Subcutaneous adipose tissue (tissue), 4 donors: Measurements from ENCODE around the gene PSMB2. TPM values are rescaled to one million over a fixed set of nuclear protein-coding genes. Genes with fewer than 3 reads are reported as not detected.

Experiments
- CTCF ChIP-seq: fragments of 450-650 bp; IDR thresholded peaks from one replicate; pipeline ENCODE4 v1.5.1; 2016; ENCODE audit warnings: low read depth, mild to moderate bottlenecking, control low read depth, antibody characterized with exemption, moderate library complexity
- total RNA-seq, 4 donors: library from RNA; depleted of rRNA; stranded (reverse); fragments of >200 nt; gene quantifications; one replicate each; pipeline ENCODE4 v1.1.0, GENCODE V29; 2016

PSMB2 gene
- 10 to 100 TPM; 26.9 to 42.7 (median 30.0) TPM for total RNA-seq

DNA sequence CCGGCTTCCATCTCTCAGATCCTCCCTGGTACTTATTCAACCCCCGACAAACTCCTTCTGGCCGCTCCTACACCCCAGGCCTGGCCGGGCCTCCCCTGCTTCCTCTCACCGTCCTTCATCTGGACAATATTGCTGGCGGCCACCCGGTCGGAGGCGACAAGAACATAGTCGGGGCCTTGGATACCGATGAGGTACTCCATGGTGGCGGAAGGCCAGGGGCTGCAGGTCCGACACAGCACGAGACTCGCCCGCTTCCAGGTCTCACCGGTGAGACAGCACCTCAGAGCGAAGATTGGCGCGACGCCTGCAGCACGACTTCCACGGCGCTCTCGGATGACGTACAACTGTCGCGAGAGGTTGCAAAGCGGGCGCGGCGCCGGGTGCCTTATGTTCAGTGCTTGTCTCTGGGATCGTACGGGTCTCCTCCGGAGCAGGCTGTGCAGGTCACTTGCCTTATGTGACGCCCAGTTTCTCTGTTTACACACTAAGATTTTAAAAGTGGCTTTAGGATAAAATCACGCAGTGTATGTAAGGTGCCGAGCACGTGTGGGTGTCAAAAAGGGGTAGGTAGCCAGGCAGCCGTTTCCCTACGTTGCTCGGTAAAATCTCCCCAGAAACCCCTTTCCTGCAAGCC is at the start of gene PSMB2:
Gene PSMB2 (minus strand): TSS at position 294 of the 634 bp plus-strand sequence. CDS start 94 bp downstream, at position 200.
- no peak for TF ChIP-seq CTCF

DNA sequence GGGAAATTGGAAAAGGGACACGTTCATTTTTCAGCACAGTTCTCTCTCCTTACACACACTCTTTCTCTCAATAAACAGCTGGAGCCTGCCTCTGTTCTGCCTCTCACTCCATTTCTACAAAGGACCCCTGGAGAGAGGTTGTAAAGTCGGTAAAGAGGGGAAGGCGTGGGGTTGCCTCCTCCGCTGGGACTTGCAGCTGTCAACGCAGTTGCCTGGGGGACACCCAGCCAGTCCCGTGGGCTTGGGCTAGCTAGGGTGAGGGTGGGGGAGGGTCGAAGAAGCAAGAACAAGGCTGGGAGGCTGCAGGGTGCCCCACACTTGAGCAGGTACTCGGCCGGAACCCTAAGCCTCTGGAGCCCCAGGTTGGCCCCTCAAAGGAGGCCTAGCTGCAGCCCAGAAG is 49.8 kb upstream of the PSMB2 start:
- TF ChIP-seq CTCF, result no peak

GRCh38 chr1:35688161-35688560 is 46.8 kb upstream of the PSMB2 start:
- no peak for TF ChIP-seq CTCF

DNA sequence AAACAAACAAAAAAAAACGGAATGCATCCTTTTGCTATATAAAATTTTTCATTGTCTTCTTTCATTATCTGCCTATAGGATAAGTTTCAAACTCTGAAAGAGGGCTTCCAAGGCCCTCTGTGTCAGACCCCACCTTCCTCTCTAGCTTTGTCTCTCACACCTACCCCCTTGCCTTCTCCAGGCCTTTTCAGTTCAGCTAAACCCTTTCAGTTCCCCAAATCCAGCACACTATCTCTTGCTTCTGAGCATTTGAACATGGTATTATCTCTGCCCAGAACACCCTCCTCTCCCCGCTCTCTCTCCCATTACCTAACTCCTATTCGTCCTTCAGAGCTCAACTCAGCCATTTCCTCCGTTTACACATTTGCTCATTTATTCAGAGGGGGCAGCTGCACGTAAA is 41.7 kb upstream of the PSMB2 start:
- no peak for TF ChIP-seq CTCF

DNA sequence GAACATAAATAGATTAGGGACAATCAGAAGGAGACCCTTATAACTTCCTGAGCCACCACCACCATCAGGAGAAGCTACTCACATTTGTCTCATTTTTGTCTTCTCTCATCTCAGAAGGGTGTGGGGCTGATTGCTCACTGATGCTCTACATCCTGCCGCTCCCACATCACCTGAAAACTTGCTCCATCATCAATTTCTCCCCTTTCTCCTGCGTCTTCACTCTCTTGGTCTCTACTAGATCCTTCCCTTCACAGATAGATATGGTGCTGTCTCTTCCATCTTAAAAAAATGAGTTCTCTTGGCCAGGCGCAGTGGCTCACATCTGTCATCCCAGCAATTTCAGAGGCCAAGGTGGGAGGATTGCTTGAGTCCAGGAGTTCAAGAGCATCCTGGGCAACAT is 38.9 kb upstream of the PSMB2 start:
- no peak for TF ChIP-seq CTCF

GRCh38 chr1:35675773-35676172 is 34.4 kb upstream of the PSMB2 start:
- TF ChIP-seq CTCF, result no peak

DNA sequence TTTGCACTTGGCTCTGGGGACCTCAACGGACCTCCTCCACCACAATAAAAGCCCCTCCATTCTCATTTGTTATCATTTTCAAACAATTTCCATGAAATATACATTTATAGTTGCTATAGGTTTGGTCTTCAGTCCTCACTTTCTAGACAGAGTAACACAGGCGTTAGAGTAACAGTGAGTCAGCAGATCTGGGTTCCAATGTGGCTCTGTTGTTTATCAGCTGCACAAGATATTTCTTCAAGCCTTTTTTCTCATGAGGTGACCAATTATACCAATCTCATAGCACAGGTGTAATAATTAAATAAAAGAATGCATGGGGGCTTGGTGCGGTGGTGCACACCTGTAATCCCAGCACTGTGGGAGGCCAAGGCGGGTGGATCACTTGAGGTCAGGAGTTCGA is 32.8 kb upstream of the PSMB2 start:
- TF ChIP-seq CTCF, result no peak
